GM19438 (cell line): ENCODE measurements around the gene TRIM62.

ENCODE experiments used
- ATAC-seq: cut with Tn5 transposase; IDR thresholded peaks from one replicate; pipeline ENCODE4 v1.9.1; 2021; ENCODE audit warnings: low read depth; ENCODE audit not compliant: unreplicated experiment

The TRIM62 gene

DNA sequence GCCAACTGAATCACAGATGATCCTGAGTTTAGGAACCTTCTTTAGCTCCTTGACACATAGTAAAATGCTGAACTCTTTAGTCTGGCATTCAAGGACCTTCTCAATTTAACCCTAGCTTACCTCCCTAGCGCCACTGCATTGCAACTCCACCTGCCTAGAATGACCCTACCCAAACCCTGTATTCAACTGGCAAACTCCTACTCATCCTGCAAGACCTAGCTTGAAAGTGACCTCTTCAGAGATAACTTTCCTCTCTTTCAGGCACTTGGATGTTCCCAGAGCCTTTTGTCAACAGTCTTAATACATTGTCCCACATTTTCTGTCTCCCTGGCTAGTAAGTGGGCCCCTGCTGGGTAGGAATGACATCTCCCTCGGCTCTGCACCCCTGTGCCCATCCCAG lies 19.7 kb downstream of the TRIM62 start:
- ATAC-seq: no peak

- ATAC-seq: no peak
These were observed 20.7 kb downstream of the TRIM62 start for GRCh38 chr1:33161061-33161681.

- ATAC-seq: no peak
These were observed 22.3 kb downstream of the TRIM62 start for GRCh38 chr1:33159577-33159976.

DNA sequence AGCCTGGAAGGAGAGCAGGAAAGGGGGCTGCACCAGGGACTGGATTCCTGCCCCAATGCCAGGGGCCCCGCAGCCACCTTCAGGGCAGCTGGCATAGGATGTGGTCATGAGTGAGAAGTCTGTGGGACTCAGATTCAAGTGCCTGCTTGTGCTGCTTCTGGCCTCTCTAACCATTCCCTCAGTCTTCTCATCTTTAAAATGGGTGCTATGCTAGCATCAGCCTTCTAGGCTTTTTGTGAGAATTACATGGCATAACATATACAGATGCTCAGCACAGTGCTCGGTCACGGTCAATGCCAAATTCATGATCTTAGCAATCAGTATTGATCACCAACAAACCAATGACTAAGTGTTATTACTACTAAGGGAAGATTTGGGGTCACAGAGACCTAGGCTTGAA lies 23.5 kb downstream of the TRIM62 start:
- ATAC-seq: no peak

- ATAC-seq: no peak
These were observed 24.7 kb downstream of the TRIM62 start for GRCh38 chr1:33157131-33157530.

GRCh38 chr1:33155877-33156538 lies 25.8 kb downstream of the TRIM62 start:
- no peak for ATAC-seq

- no peak for ATAC-seq
These were observed 28.2 kb downstream of the TRIM62 start for GRCh38 chr1:33153650-33154049.

DNA sequence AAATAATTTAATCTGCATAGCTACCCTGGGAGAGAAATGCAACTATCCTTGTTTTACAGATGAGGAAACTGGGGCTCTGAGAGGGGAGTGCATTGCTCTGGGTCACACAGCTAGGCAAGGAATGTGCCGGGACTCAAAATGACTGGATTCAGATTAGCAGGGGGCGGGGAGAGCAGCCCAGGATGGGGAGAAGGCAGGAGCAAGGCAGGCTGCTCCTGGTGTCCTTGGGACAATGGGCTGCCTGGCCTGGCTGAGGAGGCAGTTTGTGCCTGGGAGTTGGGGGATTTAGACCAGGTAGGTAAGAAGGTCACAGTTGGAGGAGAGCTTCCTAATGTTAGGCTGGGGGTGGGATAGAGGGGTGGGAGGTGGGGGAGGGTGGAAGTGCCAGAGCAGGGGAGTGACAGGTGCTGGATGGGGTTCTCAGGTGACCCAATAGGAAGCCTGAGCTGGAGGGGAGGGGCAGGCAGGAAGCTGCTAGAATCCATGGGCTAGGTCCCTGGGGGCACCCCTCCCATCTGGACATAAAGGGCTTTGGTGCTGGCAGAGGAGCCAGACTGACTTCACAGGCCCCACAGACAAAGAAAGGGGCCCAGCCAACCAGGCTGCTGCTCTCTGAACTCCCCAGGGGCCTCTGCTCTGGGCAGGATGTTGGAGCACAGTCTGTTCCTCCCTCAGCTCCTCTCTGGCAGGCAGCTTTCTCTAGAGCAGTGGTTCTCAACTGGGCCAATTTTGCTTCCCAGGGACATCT lies 29.0 kb downstream of the TRIM62 start:
- no peak for ATAC-seq

DNA sequence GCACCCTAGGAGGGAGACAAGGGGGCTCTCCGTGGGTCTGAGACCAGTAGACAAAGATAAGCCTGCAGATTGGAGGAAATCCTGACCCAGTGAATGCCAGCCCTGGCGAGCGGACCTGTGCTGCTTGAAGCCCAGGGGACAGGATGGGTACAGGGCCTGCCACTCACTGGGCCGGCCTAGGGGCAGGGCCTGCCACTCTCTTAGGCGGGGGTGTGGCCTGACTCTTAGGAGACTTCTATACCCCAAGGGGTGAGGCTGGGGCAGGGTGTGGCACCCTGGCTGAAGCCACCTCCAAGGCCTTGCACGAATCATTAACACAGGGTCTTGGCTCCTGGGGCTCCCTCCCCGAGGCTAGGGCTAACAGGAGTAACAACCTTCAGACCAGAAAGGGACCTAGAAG lies 30.7 kb downstream of the TRIM62 start:
- no peak for ATAC-seq

DNA sequence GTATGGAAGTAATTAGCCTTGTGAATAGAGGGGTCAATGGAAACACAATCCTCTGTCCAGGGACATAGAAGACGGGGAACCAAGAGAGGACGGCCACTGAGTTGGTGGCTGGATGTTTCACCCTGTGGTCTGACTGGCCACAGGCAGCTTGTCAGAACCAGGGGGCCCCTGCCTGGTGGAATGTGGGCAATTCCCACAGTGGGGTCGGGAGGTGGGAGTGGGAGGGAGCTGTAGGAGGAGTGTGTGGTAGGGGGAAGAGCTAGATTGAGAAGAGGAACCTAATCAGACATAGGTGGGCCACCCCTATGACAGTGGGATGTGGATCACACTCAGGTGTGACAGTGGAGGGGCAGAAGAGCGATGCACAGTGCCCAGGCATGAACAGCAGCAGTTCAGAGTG lies 31.3 kb downstream of the TRIM62 start:
- no peak for ATAC-seq

DNA sequence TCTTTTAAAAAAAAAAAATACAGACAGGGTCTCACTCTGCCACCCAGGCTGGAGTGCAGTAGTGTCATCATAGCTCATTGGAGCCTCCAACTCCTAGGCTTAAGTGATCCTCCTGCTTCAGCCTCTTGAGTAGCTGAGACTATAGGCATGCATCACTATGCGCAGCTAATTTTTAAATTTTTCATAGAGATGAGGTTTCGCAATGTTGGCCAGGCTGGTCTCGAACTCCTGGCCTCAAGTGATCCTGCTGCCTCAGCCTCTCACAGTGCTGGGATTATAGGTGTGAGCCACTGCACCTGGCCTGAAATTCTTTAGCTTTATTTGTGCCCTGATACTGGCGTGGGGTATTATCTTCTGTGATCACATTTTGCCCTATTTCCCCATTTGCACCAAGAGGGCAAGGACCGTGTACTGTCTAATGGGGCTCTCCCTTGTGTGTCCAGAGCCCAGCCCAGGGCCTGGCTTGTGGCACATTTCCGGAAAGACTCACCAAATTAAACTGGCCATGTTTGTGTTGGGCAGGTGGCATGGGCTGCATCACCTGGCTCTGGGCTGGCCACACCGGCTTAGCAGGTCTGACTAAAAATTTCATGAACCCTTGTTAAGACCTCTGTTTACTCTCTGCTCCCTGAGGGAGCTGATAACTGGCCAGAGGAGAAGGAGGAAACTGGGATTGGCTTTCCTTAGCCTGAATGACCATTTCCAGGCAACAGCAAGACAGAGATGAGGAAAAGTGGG lies 32.2 kb downstream of the TRIM62 start:
- no peak for ATAC-seq

DNA sequence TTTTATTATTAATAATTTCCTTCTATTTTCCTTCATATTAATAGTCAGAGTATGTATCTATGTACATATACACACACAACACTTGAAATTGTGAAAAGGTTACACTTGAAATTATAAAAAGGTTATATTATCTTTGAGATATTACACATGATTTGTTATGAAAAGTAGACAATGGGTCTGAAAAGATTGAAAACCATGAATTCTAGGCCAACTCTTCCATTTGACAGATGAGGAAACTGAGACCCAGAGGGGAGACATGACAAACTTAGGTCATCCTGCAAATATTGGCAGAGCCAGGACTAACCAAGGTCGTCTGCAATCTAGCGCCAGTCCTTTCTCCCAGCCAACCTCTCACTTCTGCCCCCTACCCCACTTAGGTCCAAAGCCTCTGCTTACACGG lies 33.2 kb downstream of the TRIM62 start:
- no peak for ATAC-seq

DNA sequence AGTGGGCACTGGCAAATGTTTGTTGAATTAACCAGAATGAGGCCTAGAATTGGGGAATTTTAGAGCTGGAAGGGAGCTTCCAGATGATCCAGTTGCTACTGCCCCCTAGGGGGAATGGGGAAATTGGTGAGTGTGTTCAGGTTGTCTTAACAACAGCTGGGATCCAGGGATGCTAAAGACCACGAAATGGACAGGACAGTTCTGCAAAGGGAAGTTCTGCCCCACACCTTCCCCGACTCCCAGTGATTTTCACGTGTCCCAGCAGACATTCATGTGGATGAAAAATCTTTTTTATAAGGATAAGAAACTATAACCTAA lies 33.9 kb downstream of the TRIM62 start:
- ATAC-seq: no peak

GRCh38 chr1:33147275-33147996 lies 34.4 kb downstream of the TRIM62 start:
- ATAC-seq: no peak

DNA sequence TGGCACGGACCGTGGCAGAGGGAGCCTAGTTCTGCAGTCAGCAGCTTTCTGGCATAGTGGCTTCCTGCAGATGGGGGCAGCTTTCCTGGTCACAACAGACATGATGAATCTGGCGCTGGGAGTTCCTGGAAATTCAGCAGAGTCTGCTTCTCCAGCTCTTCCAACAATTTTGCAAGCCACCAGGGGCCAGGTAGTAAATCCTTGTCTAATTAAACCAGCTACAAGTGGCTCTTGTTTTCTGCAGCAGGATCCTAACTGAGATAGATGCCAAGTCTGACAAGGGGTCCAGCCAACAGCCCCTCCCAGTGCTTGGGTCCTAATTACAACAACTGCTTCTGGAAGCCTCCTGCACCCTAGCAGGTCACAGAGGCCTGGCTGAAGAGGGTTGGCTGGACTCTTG lies 35.8 kb downstream of the TRIM62 start:
- ATAC-seq: no peak

DNA sequence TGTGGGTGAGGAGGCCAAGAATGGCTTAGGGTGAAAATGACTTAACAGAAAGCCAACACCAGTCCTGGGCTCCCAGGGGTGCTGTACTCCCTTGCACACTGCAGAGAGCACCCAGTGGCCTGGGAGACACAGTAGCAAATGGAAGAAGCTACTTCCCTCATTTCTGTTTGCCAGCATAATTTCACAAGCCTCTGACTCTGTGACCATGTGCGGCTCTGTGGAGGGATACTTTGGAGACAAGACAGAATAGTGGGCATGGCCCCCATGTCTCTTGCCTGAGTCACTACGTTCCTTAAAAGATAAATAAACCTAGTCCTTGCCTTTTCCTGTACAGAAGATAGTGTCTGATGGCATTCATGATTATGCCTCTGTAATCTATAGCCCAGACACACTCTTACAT lies 38.1 kb downstream of the TRIM62 start:
- no peak for ATAC-seq

DNA sequence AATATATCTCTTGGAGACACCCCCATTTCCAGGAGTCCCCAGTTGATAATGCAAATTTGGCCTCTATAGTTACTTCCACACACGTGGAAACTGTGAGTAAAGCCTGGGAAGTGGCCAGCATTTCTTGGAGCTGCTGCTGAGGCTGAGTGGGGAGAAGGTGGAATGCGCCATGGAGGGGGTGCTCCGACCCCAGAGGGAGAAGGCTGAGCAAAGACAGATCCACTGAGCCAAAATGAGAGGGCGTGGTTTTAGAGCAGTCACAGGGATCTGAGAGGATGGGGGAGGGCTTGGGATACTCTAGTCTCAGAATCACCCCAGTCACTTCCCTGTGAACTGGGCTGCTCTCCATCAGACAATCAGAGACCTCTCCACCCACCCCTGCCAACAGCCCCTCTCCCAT lies 38.7 kb downstream of the TRIM62 start:
- no peak for ATAC-seq

GRCh38 chr1:33142483-33143064 lies 39.3 kb downstream of the TRIM62 start:
- ATAC-seq: no peak

- ATAC-seq: no peak
These were observed 40.1 kb downstream of the TRIM62 start for GRCh38 chr1:33141781-33142180.

GRCh38 chr1:33141216-33141615 lies 40.6 kb downstream of the TRIM62 start:
- no peak for ATAC-seq
